ENCODE data around the gene MGST3. TPM values are rescaled to one million over a fixed set of nuclear protein-coding genes. Genes with fewer than 3 reads are reported as not detected.
A peak's percentile ranks its signal among the peaks of the same experiment; 100 is the strongest.

The MGST3 gene
- total RNA-seq, 6 experiments from 2014 or later = 74.0 to 141 (median 103) TPM

GRCh38 chr1:165592945-165593823 is 37.9 kb upstream of the MGST3 start:
- Histone ChIP-seq H3K4me1 (peaks cover 0 to 5% (median 0%) of the 10 kb centered on the region in 4 donors), H3K36me3 (no peaks in the 10 kb centered on the region), H3K4me3 (no peak overlapping the region), H3K27ac (no peak overlapping the region), H3K9me3 (no peaks in the 10 kb centered on the region), H3K27me3 (no peaks in the 10 kb centered on the region)
- peak; percentile 93 to 97 (median 95) for TF ChIP-seq CTCF (IDR thresholded peaks at IDR 0.05)
- no peak for TF ChIP-seq POLR2A (IDR thresholded peaks at IDR 0.05)
- DNase-seq = peak in 2 of 3 donors; percentile 33 to 67
- intact Hi-C loops (cut with DNase I) = loop anchor here (5.0 to 10.0 kb wide), 3 partner anchors 191 to 338 kb away; no protein-coding TSS in a partner anchor
- 0% methylated on average over 10 of the region's 10 CpGs for WGBS (ENCODE audit: insufficient coverage, low coverage, low lambda C conversion rate, missing lambda C conversion rate)
- peak; percentile 75 to 91 (median 86) for ATAC-seq

- DNase-seq = no peak
- Histone ChIP-seq H3K27ac (no peak overlapping the region), H3K4me1 (peaks cover 0 to 9% (median 0%) of the 10 kb centered on the region in 4 donors), H3K27me3 (no peaks in the 10 kb centered on the region), H3K36me3 (no peaks in the 10 kb centered on the region), H3K9me3 (no peaks in the 10 kb centered on the region), H3K4me3 (no peak overlapping the region)
- intact Hi-C loops (cut with DNase I) = loop anchor here (10.0 kb wide), 2 partner anchors 201 to 341 kb away; no protein-coding TSS in a partner anchor
- 31% methylated on average over 1 of the region's 1 CpG for WGBS (ENCODE audit: insufficient coverage, low coverage, low lambda C conversion rate, missing lambda C conversion rate)
- no peak for ATAC-seq
- TF ChIP-seq CTCF (IDR thresholded peaks at IDR 0.05) (no peak), POLR2A (IDR thresholded peaks at IDR 0.05) (no peak)
Measured at GRCh38 chr1:165595246-165595938, 35.6 kb upstream of the MGST3 start.

- WGBS (ENCODE audit: insufficient coverage, low coverage, low lambda C conversion rate, missing lambda C conversion rate) = 0% methylated on average over 37 of the region's 38 CpGs
- Histone ChIP-seq H3K9me3 (no peaks in the 10 kb centered on the region), H3K4me3 (peak overlapping the region; percentile 41 to 63 (median 60)), H3K27me3 (no peaks in the 10 kb centered on the region), H3K27ac (peak overlapping the region; percentile 27 to 52 (median 31)), H3K4me1 (peaks cover 0 to 9% (median 0%) of the 10 kb centered on the region in 4 donors), H3K36me3 (no peaks in the 10 kb centered on the region)
- intact Hi-C loops (cut with DNase I) = loop anchor here (10.0 kb wide), 2 partner anchors 203 to 343 kb away; no protein-coding TSS in a partner anchor
- no peak for TF ChIP-seq CTCF (IDR thresholded peaks at IDR 0.05)
- TF ChIP-seq POLR2A (IDR thresholded peaks at IDR 0.05) = no peak
- ATAC-seq (peak; percentile 98 to 99 (median 99)), DNase-seq (peak; percentile 98 to 99 (median 98))
Measured at GRCh38 chr1:165597883-165598675, 33.0 kb upstream of the MGST3 start.

GRCh38 chr1:165598676-165599059 is 32.4 kb upstream of the MGST3 start:
- intact Hi-C loops (cut with DNase I) = loop anchor here (10.0 kb wide), 2 partner anchors 204 to 344 kb away; no protein-coding TSS in a partner anchor
- DNase-seq (no peak), ATAC-seq (peak in 2 of 4 donors; percentile 9 to 13)
- peaks cover 0 to 9% (median 0%) of the 10 kb centered on the region in 4 donors for H3K4me1 ChIP-seq
- H3K36me3 ChIP-seq = no peaks in the 10 kb centered on the region
- peak overlapping the region; percentile 27 to 52 (median 31) for H3K27ac ChIP-seq
- no peaks in the 10 kb centered on the region for H3K27me3 ChIP-seq
- 9% methylated on average over 3 of the region's 3 CpGs for WGBS (ENCODE audit: insufficient coverage, low coverage, low lambda C conversion rate, missing lambda C conversion rate)
- TF ChIP-seq CTCF (IDR thresholded peaks at IDR 0.05) (no peak), POLR2A (IDR thresholded peaks at IDR 0.05) (no peak)
- no peaks in the 10 kb centered on the region for H3K9me3 ChIP-seq
- H3K4me3 ChIP-seq = peak overlapping the region; percentile 41 to 63 (median 60)
